ENCODE results near the gene BSND.

- no peak for TF ChIP-seq CTCF (IDR thresholded peaks at IDR 0.05 in 4 of 5, conservative IDR thresholded peaks at IDR 0.05 in 1 of 5)
- TF ChIP-seq POLR2A (IDR thresholded peaks at IDR 0.05): no peak
These were observed 52.9 kb downstream of the BSND start for GRCh38 chr1:55051621-55052020.

All from gastrocnemius medialis (tissue), 4 donors.